ENCODE data around the gene SEMA5A.

Gene SEMA5A

GRCh38 chr5:9337928-9338595 is 207.8 kb downstream of the SEMA5A start:
- no peak for DNase-seq (ENCODE audit: low read depth in 2 of 3, low spot score in 1 of 3)

- DNase-seq (ENCODE audit: low read depth in 2 of 3, low spot score in 1 of 3), result no peak
Observed at GRCh38 chr5:9335754-9336495, 209.9 kb downstream of the SEMA5A start.

- DNase-seq (ENCODE audit: low read depth in 2 of 3, low spot score in 1 of 3), result no peak
Observed at GRCh38 chr5:9335269-9335668, 210.6 kb downstream of the SEMA5A start.

GRCh38 chr5:9332026-9332425 is 213.8 kb downstream of the SEMA5A start:
- DNase-seq (ENCODE audit: low read depth in 2 of 3, low spot score in 1 of 3), result no peak

GRCh38 chr5:9331372-9331771 is 214.5 kb downstream of the SEMA5A start:
- no peak for DNase-seq (ENCODE audit: low read depth in 2 of 3, low spot score in 1 of 3)

GRCh38 chr5:9329125-9329524 is 216.8 kb downstream of the SEMA5A start:
- DNase-seq (ENCODE audit: low read depth in 2 of 3, low spot score in 1 of 3), result no peak

GRCh38 chr5:9325549-9325948 is 220.3 kb downstream of the SEMA5A start:
- DNase-seq (ENCODE audit: low read depth in 2 of 3, low spot score in 1 of 3), result no peak

- DNase-seq (ENCODE audit: low read depth in 2 of 3, low spot score in 1 of 3), result no peak
Observed at GRCh38 chr5:9324348-9325077, 221.4 kb downstream of the SEMA5A start.

- DNase-seq (ENCODE audit: low read depth in 2 of 3, low spot score in 1 of 3), result no peak
Observed at GRCh38 chr5:9320652-9321051, 225.2 kb downstream of the SEMA5A start.

GRCh38 chr5:9318031-9318430 is 227.8 kb downstream of the SEMA5A start:
- no peak for DNase-seq (ENCODE audit: low read depth in 2 of 3, low spot score in 1 of 3)

GRCh38 chr5:9316733-9317132 is 229.1 kb downstream of the SEMA5A start:
- DNase-seq (ENCODE audit: low read depth in 2 of 3, low spot score in 1 of 3), result no peak

- no peak for DNase-seq (ENCODE audit: low read depth in 2 of 3, low spot score in 1 of 3)
Observed at GRCh38 chr5:9316041-9316440, 229.8 kb downstream of the SEMA5A start.

- no peak for DNase-seq (ENCODE audit: low read depth in 2 of 3, low spot score in 1 of 3)
Observed at GRCh38 chr5:9314558-9314957, 231.3 kb downstream of the SEMA5A start.

- no peak for DNase-seq (ENCODE audit: low read depth in 2 of 3, low spot score in 1 of 3)
Observed at GRCh38 chr5:9313751-9314150, 232.1 kb downstream of the SEMA5A start.

GRCh38 chr5:9307150-9307549 is 238.7 kb downstream of the SEMA5A start:
- DNase-seq (ENCODE audit: low read depth in 2 of 3, low spot score in 1 of 3), result no peak

GRCh38 chr5:9302218-9302617 is 243.7 kb downstream of the SEMA5A start:
- DNase-seq (ENCODE audit: low read depth in 2 of 3, low spot score in 1 of 3), result no peak

- DNase-seq (ENCODE audit: low read depth in 2 of 3, low spot score in 1 of 3), result no peak
Observed at GRCh38 chr5:9301200-9301599, 244.7 kb downstream of the SEMA5A start.

- DNase-seq (ENCODE audit: low read depth in 2 of 3, low spot score in 1 of 3), result no peak
Observed at GRCh38 chr5:9297134-9297533, 248.7 kb downstream of the SEMA5A start.

GRCh38 chr5:9295466-9295801 is 250.4 kb downstream of the SEMA5A start:
- DNase-seq (ENCODE audit: low read depth in 2 of 3, low spot score in 1 of 3), result no peak

- DNase-seq (ENCODE audit: low read depth in 2 of 3, low spot score in 1 of 3), result no peak
Observed at GRCh38 chr5:9294793-9295465, 250.9 kb downstream of the SEMA5A start.

- no peak for DNase-seq (ENCODE audit: low read depth in 2 of 3, low spot score in 1 of 3)
Observed at GRCh38 chr5:9288234-9288633, 257.6 kb downstream of the SEMA5A start.
